ENCODE results near the gene DNAJC2.

The DNAJC2 gene

GRCh38 chr7:103314852-103315251 is 29.7 kb downstream of the DNAJC2 start:
- no peak for DNase-seq (ENCODE audit: low spot score)
- no peak for TF ChIP-seq CTCF (IDR thresholded peaks at IDR 0.05; ENCODE audit: borderline replicate concordance, control extremely low read depth, extremely low read depth, insufficient read depth, missing control alignments)
- in situ Hi-C loops (cut with MboI; ENCODE audit: low sequenced_read_pairs, unreplicated experiment) = no loop called here

- peak; percentile 20 for DNase-seq (ENCODE audit: low spot score)
- TF ChIP-seq CTCF (IDR thresholded peaks at IDR 0.05; ENCODE audit: borderline replicate concordance, control extremely low read depth, extremely low read depth, insufficient read depth, missing control alignments) = no peak
- in situ Hi-C loops (cut with MboI; ENCODE audit: low sequenced_read_pairs, unreplicated experiment) = no loop called here
Observed at GRCh38 chr7:103307503-103308231, 36.9 kb downstream of the DNAJC2 start.

GRCh38 chr7:103301441-103301840 is 43.1 kb downstream of the DNAJC2 start:
- TF ChIP-seq CTCF (IDR thresholded peaks at IDR 0.05; ENCODE audit: borderline replicate concordance, control extremely low read depth, extremely low read depth, insufficient read depth, missing control alignments) = no peak
- in situ Hi-C loops (cut with MboI; ENCODE audit: low sequenced_read_pairs, unreplicated experiment) = no loop called here
- no peak for DNase-seq (ENCODE audit: low spot score)

- in situ Hi-C loops (cut with MboI; ENCODE audit: low sequenced_read_pairs, unreplicated experiment) = no loop called here
- no peak for DNase-seq (ENCODE audit: low spot score)
- TF ChIP-seq CTCF (IDR thresholded peaks at IDR 0.05; ENCODE audit: borderline replicate concordance, control extremely low read depth, extremely low read depth, insufficient read depth, missing control alignments) = no peak
Observed at GRCh38 chr7:103299660-103300059, 44.9 kb downstream of the DNAJC2 start.

GRCh38 chr7:103297837-103298179 is 46.8 kb downstream of the DNAJC2 start:
- in situ Hi-C loops (cut with MboI; ENCODE audit: low sequenced_read_pairs, unreplicated experiment) = no loop called here
- TF ChIP-seq CTCF (IDR thresholded peaks at IDR 0.05; ENCODE audit: borderline replicate concordance, control extremely low read depth, extremely low read depth, insufficient read depth, missing control alignments) = no peak
- no peak for DNase-seq (ENCODE audit: low spot score)

GRCh38 chr7:103296901-103297836 is 47.4 kb downstream of the DNAJC2 start, which contains the start of gene PMPCB:
PMPCB (plus strand) TSS chr7:103297435; CDS start chr7:103297460, 25 bp downstream.
- peak; percentile 89 for TF ChIP-seq CTCF (IDR thresholded peaks at IDR 0.05; ENCODE audit: borderline replicate concordance, control extremely low read depth, extremely low read depth, insufficient read depth, missing control alignments)
- in situ Hi-C loops (cut with MboI; ENCODE audit: low sequenced_read_pairs, unreplicated experiment) = no loop called here
- peak; percentile 90 for DNase-seq (ENCODE audit: low spot score)
